ENCODE results near the gene RTP1. TPM values are rescaled to one million over a fixed set of nuclear protein-coding genes. Genes with fewer than 3 reads are reported as not detected.

RTP1 gene
- total and polyA plus RNA-seq, 7 experiments from 2014 or later: not detected

DNA sequence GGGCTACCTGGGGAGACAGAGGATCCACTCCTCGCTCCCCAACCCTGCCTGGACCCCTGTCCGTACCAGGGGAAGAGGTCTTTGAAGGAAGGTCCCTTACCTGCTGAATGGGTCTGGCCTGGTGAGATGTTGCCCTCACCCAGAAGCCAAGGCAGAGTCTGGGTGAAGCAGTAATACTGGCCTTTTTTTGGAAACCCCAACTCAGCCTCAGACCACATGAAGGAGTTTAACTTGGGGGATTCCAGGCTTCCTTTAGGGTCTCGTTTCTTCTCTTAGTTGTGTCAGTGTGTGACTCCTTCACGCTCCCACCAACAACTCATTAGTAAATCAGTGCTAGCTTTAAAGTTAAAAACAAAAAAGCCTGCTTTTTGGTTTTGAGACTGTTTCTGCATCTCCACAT lies 45.6 kb downstream of the RTP1 start:
- intact Hi-C loops (cut with micrococcal nuclease): no loop called here
- Mint-ChIP-seq H3K27ac (no peak overlapping the region), H3K4me1 (peaks cover 5 to 17% (median 12%) of the 10 kb centered on the region in 7 donors), H3K36me3 (peaks cover 0 to 4% (median 0%) of the 10 kb centered on the region in 5 donors), H3K4me3 (no peak overlapping the region), H3K27me3 (peaks cover 0 to 24% (median 3%) of the 10 kb centered on the region in 5 donors), H3K9me3 (peaks cover 0 to 6% (median 3%) of the 10 kb centered on the region in 11 donors)
- ATAC-seq (peak; percentile 10), DNase-seq (no peak)
- H3K36me3 ChIP-seq (ENCODE audit: control insufficient read depth in 2 of 3, insufficient read depth in 3 of 3, low read length in 3 of 3): no peaks in the 10 kb centered on the region
- H3K27me3 ChIP-seq (ENCODE audit: control insufficient read depth in 2 of 2, insufficient read depth in 2 of 2, low read length in 2 of 2): no peaks in the 10 kb centered on the region
- H3K4me1 ChIP-seq (ENCODE audit: control insufficient read depth in 2 of 2, insufficient read depth in 2 of 2, low read length in 2 of 2): peaks cover 0 to 15% of the 10 kb centered on the region in 2 donors
- peaks cover 0 to 3% (median 0%) of the 10 kb centered on the region in 3 experiments for H3K9me3 ChIP-seq (ENCODE audit: control insufficient read depth in 2 of 3, low read length in 3 of 3)
- ChIA-PET POLR2A (no interaction called here), CTCF (no interaction called here)
- no peak overlapping the region for H3K4me3 ChIP-seq (ENCODE audit: low read length)
- H3K27ac ChIP-seq (ENCODE audit: low read depth, low read length): no peak overlapping the region

- H3K27ac Mint-ChIP-seq: no peak overlapping the region
- H3K9me3 Mint-ChIP-seq: peaks cover 0 to 6% (median 3%) of the 10 kb centered on the region in 11 donors
- no peaks in the 10 kb centered on the region for H3K27me3 ChIP-seq (ENCODE audit: control insufficient read depth in 2 of 2, insufficient read depth in 2 of 2, low read length in 2 of 2)
- no peaks in the 10 kb centered on the region for H3K36me3 ChIP-seq (ENCODE audit: control insufficient read depth in 2 of 3, insufficient read depth in 3 of 3, low read length in 3 of 3)
- ChIA-PET POLR2A (no interaction called here), CTCF (interaction anchor here (0.5 kb wide), 1 partner anchor 21 kb away, joined by 4 read pairs; no protein-coding TSS in a partner anchor)
- no peak overlapping the region for H3K4me3 ChIP-seq (ENCODE audit: low read length)
- H3K27ac ChIP-seq (ENCODE audit: low read depth, low read length): no peak overlapping the region
- ATAC-seq: no peak
- no peak for DNase-seq
- H3K36me3 Mint-ChIP-seq: peaks cover 0 to 4% (median 0%) of the 10 kb centered on the region in 5 donors
- peaks cover 0 to 16% of the 10 kb centered on the region in 2 donors for H3K4me1 ChIP-seq (ENCODE audit: control insufficient read depth in 2 of 2, insufficient read depth in 2 of 2, low read length in 2 of 2)
- intact Hi-C loops (cut with micrococcal nuclease): no loop called here
- no peak overlapping the region for H3K4me3 Mint-ChIP-seq
- peaks cover 0 to 29% (median 5%) of the 10 kb centered on the region in 5 donors for H3K27me3 Mint-ChIP-seq
- peaks cover 5 to 22% (median 15%) of the 10 kb centered on the region in 7 donors for H3K4me1 Mint-ChIP-seq
- H3K9me3 ChIP-seq (ENCODE audit: control insufficient read depth in 2 of 3, low read length in 3 of 3): peaks cover 0 to 3% (median 0%) of the 10 kb centered on the region in 3 experiments
Measured at GRCh38 chr3:187243933-187244524, 46.7 kb downstream of the RTP1 start.

DNA sequence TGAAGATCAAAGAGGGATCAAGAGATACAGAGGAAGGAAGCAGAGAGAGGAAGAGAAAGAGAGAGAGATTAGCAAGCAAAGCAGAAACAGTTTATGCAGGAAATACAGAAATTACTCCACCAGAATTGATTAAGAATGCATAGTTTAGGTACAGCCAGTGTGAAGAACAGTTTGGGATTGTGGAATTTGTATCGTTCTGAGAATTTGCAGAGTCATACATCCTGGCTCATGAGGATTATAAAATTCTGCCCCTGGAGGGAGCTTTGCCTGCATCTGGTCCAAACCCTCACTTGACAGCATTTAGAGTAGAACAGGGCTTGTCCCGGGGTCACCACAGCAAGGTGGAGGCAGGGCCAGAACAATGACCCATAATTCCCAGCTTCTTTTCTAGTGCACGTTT lies 50.1 kb downstream of the RTP1 start:
- H3K27ac ChIP-seq (ENCODE audit: low read depth, low read length): no peak overlapping the region
- Mint-ChIP-seq H3K36me3 (no peaks in the 10 kb centered on the region), H3K27ac (no peak overlapping the region), H3K4me1 (peaks cover 5 to 24% (median 15%) of the 10 kb centered on the region in 7 donors), H3K9me3 (peaks cover 0 to 2% (median 0%) of the 10 kb centered on the region in 11 donors), H3K4me3 (peak overlapping the region; percentile 2 to 69 (median 38)), H3K27me3 (peaks cover 0 to 27% (median 0%) of the 10 kb centered on the region in 5 donors)
- POLR2A ChIA-PET: no interaction called here
- H3K36me3 ChIP-seq (ENCODE audit: control insufficient read depth in 2 of 3, insufficient read depth in 3 of 3, low read length in 3 of 3): no peaks in the 10 kb centered on the region
- no peak overlapping the region for H3K4me3 ChIP-seq (ENCODE audit: low read length)
- ATAC-seq: no peak
- CTCF ChIA-PET: no interaction called here
- peaks cover 0 to 16% of the 10 kb centered on the region in 2 donors for H3K4me1 ChIP-seq (ENCODE audit: control insufficient read depth in 2 of 2, insufficient read depth in 2 of 2, low read length in 2 of 2)
- no peaks in the 10 kb centered on the region for H3K27me3 ChIP-seq (ENCODE audit: control insufficient read depth in 2 of 2, insufficient read depth in 2 of 2, low read length in 2 of 2)
- intact Hi-C loops (cut with micrococcal nuclease): no loop called here
- H3K9me3 ChIP-seq (ENCODE audit: control insufficient read depth in 2 of 3, low read length in 3 of 3): no peaks in the 10 kb centered on the region
- peak in 3 of 9 donors; percentile 3 to 8 (median 7) for DNase-seq

Other genes starting within 250 kb of the RTP1 start
- gene RPL39L, start 58.0 kb upstream of the RTP1 start, total RNA-seq: 10 to 100 TPM in 1 of 5 experiments, 1 to 10 TPM in 2, under 1 TPM in 1, not detected in 1; 0.81 to 14.0 (median 2.8) TPM
- gene RPL39L, start 58.0 kb upstream of the RTP1 start, polyA plus RNA-seq: 1 to 10 TPM; 3.0 to 4.0 TPM
- not detected for gene MASP1, start 94.3 kb downstream of the RTP1 start, total RNA-seq
- not detected for gene MASP1, start 94.3 kb downstream of the RTP1 start, polyA plus RNA-seq
- 10 to 100 TPM in 1 of 5 experiments, 1 to 10 TPM in 4; 1.6 to 23.1 (median 5.5) TPM for gene RTP4, start 170.9 kb downstream of the RTP1 start, total RNA-seq
- 10 to 100 TPM in 1 of 2 donors, 1 to 10 TPM in 1; 7.3 to 13.3 TPM for gene RTP4, start 170.9 kb downstream of the RTP1 start, polyA plus RNA-seq